GM10847 (cell line): ENCODE data around the gene ZNF497.

ENCODE experiments used
- POLR2A ChIP-seq: IDR thresholded peaks from 2 replicates; pipeline ENCODE4 v1.6.1; 2011; ENCODE audit not compliant: insufficient read length; ENCODE audit errors: extremely low read depth

The ZNF497 gene

GRCh38 chr19:58355908-58356765, 6.4 kb downstream of the ZNF497 start:
- no peak for TF ChIP-seq POLR2A

GRCh38 chr19:58355215-58355796, 7.2 kb downstream of the ZNF497 start:
- no peak for TF ChIP-seq POLR2A

GRCh38 chr19:58354478-58355030, 8.0 kb downstream of the ZNF497 start:
- no peak for TF ChIP-seq POLR2A

- no peak for TF ChIP-seq POLR2A
Measured at GRCh38 chr19:58353717-58354477, 8.7 kb downstream of the ZNF497 start.

GRCh38 chr19:58352760-58353671, 9.5 kb downstream of the ZNF497 start, which contains the start of gene A1BG:
Gene A1BG (minus strand): TSS chr19:58353492. CDS start chr19:58353437, 55 bp downstream.
- TF ChIP-seq POLR2A, result no peak

GRCh38 chr19:58351990-58352755, 10.4 kb downstream of the ZNF497 start:
- TF ChIP-seq POLR2A, result no peak

- no peak for TF ChIP-seq POLR2A
Measured at GRCh38 chr19:58351558-58351878, 11.0 kb downstream of the ZNF497 start.

- TF ChIP-seq POLR2A, result no peak
Measured at GRCh38 chr19:58350871-58351557, 11.5 kb downstream of the ZNF497 start.

- TF ChIP-seq POLR2A, result no peak
Measured at GRCh38 chr19:58350001-58350861, 12.3 kb downstream of the ZNF497 start.

GRCh38 chr19:58349590-58349989, 13.0 kb downstream of the ZNF497 start:
- no peak for TF ChIP-seq POLR2A

GRCh38 chr19:58346961-58347929, 15.3 kb downstream of the ZNF497 start:
- TF ChIP-seq POLR2A, result peak; percentile 76
